SIG-M5 (cell line): ENCODE data around the gene CT45A1.
"Not testable (repeated sequence)": the region's sequence is repeated elsewhere in the genome, so short reads cannot be mapped to it uniquely, and the experiment has no call there.

Source experiments
- DNase-seq: peaks from one replicate; lab custom pipeline; 2025; lab: John Stamatoyannopoulos, UW

CT45A1 gene, protein sequence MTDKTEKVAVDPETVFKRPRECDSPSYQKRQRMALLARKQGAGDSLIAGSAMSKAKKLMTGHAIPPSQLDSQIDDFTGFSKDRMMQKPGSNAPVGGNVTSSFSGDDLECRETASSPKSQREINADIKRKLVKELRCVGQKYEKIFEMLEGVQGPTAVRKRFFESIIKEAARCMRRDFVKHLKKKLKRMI

DNA sequence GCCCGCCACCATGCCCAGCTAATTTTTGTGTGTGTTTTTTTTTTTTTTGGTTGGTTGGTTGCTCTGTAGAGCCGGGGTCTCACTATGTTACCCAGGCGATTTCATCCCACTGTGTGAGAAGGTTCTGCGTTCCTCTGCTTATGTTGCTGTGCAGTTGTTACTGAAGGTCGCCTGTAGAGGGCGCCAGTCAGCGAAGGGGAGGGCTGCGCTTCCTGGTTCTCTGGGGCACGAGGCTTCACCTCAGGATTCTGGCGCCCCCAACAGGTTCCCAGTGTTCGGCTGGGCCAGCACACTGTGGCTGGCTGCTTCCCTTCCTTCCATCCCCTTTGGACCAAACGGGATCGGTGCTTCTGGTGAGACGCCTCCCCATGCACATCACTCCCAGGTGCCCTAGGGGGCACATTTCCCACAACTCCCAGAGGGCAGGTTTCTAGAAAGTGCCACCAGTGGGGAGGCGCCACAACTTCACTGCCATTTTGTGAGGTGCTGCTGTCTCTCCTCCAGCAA, at the start of gene CT45A1:
Gene CT45A1 (plus strand): TSS at position 457 of the 507 bp plus-strand sequence. CDS start 5,302 bp downstream, outside the sequence.
- DNase-seq = not testable (repeated sequence)

DNA sequence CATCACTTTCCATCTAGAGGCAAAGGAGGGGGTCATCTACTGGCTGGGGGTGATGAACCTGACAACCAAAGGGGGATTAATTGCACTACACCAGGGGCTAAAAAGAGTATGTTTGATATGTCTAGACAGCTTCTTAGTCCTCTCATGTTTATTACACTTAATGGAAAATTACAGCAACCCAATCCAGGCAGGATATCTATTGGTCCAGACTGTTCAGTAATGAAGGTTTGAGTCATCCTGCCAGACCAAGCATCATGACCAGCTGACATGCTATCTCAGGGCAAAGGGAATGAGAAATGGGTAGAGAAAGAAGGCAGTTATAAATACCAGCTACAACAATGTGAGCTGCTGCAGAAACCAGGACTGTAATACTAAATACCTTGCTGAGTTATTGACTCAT, 40.5 kb upstream of the CT45A1 start:
- not testable (repeated sequence) for DNase-seq

DNA sequence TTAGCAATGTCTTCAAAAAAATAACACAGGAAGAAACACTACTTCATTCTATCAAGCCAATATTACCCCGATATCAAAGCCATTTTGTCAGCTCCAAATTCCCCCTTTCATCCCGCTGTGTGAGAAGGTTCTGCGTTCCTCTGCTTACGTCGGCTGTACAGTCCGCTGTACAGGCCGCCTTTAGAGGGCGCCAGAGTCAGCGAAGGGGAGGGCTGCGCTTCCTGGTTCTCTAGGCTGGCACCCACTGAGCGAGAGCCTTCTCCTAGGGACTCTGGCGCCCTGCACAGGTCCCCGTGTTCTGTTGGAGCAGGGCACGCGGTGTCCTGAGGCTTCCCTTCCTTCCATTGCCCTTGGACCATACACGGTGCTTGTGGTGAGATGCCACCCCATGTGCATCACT, 25.3 kb upstream of the CT45A1 start:
- no peak for DNase-seq

DNA sequence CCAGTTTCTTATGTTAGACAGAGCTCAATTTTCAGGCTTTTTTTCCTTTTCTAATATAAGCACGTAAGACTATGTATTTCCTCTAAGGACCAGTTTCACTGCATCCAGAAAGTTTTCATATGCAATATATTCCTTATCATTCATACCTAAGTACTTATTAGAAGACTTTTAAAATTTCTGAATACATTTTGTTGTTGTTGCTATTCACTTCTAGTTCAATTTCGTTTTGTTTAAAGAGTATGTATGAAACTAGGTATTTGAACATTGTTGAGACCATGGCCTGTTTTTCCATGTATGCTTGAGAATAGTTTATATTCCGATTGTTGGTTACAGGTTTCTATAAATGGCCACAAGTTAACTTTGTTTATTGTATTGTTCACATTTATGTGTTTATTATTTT, 18.0 kb upstream of the CT45A1 start:
- no peak for DNase-seq

GRCh38 chrX:135697601-135698000, 15.8 kb upstream of the CT45A1 start:
- no peak for DNase-seq

GRCh38 chrX:135698924-135699323, 14.5 kb upstream of the CT45A1 start:
- DNase-seq = no peak

- DNase-seq = no peak
Measured at GRCh38 chrX:135707880-135708279, 5.6 kb upstream of the CT45A1 start.

DNA sequence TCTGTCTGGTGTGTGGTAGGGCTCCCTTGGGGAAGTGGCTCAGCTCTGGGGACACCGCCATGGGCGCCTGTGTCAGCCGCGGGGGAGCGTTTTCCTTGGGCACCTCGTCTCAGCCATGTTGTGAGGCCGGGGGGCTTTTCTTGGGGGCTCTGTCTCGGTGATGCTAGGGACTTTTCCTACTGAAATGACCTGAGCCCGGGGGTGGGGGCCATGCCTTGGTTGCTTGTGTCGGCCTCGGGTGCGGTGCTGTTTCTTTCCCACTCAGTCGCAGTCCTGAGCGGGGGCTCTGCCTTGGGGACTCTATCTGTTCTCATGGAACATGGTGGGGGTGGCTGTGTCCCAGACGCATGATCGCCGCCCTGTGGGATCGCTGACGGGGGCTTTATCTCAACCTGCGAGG, 356 bp downstream of the CT45A1 start:
- DNase-seq = no peak

GRCh38 chrX:135734666-135735065, 21.2 kb downstream of the CT45A1 start:
- DNase-seq = not testable (repeated sequence)

- no peak for DNase-seq
Measured at GRCh38 chrX:135737366-135738071, 24.1 kb downstream of the CT45A1 start.

GRCh38 chrX:135740681-135741149, 27.3 kb downstream of the CT45A1 start:
- no peak for DNase-seq

- DNase-seq = no peak
Measured at GRCh38 chrX:135741192-135741715, 27.8 kb downstream of the CT45A1 start.

DNA sequence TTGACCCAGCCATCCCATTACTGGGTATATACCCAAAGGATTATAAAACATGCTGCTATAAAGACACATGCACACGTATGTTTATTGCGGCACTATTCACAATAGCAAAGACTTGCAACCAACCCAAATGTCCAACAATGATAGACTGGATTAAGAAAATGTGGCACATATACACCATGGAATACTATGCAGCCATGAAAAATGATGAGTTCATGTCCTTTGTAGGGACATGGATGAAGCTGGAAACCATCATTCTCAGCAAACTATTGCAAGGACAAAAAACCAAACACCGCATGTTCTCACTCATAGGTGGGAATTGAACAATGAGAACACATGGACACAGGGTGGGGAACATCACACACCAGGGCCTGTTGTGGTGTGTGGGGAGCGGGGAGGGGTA, 31.3 kb downstream of the CT45A1 start:
- DNase-seq = not testable (repeated sequence)

DNA sequence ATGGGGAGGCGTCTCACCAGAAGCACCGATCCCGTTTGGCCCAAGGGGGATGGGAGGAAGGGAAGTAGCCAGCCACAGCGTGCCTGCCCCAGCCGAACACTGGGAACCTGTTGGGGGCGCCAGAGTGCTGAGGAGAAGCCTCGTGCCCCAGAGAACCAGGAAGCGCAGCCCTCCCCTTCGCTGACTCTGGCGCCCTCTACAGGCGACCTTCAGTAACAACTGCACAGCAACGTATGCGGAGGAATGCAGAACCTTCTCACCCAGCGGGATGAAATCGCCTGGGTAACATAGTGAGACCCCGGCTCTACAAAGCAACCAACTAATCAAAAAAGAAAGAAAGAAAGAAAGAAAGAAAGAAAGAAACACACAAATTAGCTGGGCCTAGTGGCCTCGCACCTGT, 54.7 kb downstream of the CT45A1 start, which contains the start of gene CT45A3:
Gene CT45A3 (minus strand): TSS at position 101 of the 400 bp plus-strand sequence. CDS start 3,747 bp downstream, outside the sequence.
- not testable (repeated sequence) for DNase-seq
